HG03432 (cell line): Measurements from ENCODE around the gene TCF23.

Experiments used
- ATAC-seq: cut with Tn5 transposase; IDR thresholded peaks from one replicate; pipeline ENCODE4 v1.9.1; 2021; ENCODE audit warnings: mild to moderate bottlenecking, moderate library complexity; ENCODE audit not compliant: unreplicated experiment

The TCF23 gene

GRCh38 chr2:27127883-27128667, 20.7 kb upstream of the TCF23 start:
- no peak for ATAC-seq

GRCh38 chr2:27128668-27129571, 19.9 kb upstream of the TCF23 start:
- ATAC-seq = no peak

- ATAC-seq = no peak
These were observed 18.4 kb upstream of the TCF23 start for GRCh38 chr2:27130396-27130795.

- no peak for ATAC-seq
These were observed 17.4 kb upstream of the TCF23 start for GRCh38 chr2:27131429-27131828.

- ATAC-seq = no peak
These were observed 15.5 kb upstream of the TCF23 start for GRCh38 chr2:27133195-27133875.

GRCh38 chr2:27133905-27134780, 14.7 kb upstream of the TCF23 start, which contains the start of gene PREB:
Gene PREB (minus strand): TSS chr2:27134636. CDS start chr2:27134421, 215 bp downstream.
- ATAC-seq = peak; percentile 91

GRCh38 chr2:27134781-27135477, 13.9 kb upstream of the TCF23 start:
- ATAC-seq = no peak

GRCh38 chr2:27135478-27135955, 13.3 kb upstream of the TCF23 start:
- no peak for ATAC-seq

- no peak for ATAC-seq
These were observed 12.1 kb upstream of the TCF23 start for GRCh38 chr2:27136751-27137150.

- no peak for ATAC-seq
These were observed 11.4 kb upstream of the TCF23 start for GRCh38 chr2:27137322-27137935.

GRCh38 chr2:27138111-27138510, 10.7 kb upstream of the TCF23 start:
- ATAC-seq = no peak

- ATAC-seq = no peak
These were observed 9.5 kb upstream of the TCF23 start, which contains the start of gene PRR30 for GRCh38 chr2:27139310-27139709. Gene PRR30 (minus strand): TSS chr2:27139410. CDS start chr2:27138329, 1,081 bp downstream.

GRCh38 chr2:27143285-27143684, 5.5 kb upstream of the TCF23 start:
- ATAC-seq = no peak

- no peak for ATAC-seq
These were observed 3.1 kb upstream of the TCF23 start for GRCh38 chr2:27145682-27146081.

- no peak for ATAC-seq
These were observed 869 bp upstream of the TCF23 start for GRCh38 chr2:27147935-27148334.

GRCh38 chr2:27149570-27150405, 984 bp downstream of the TCF23 start:
- no peak for ATAC-seq

- ATAC-seq = no peak
These were observed 1.9 kb downstream of the TCF23 start for GRCh38 chr2:27150639-27151230.
